HL-60 (cell line): Measurements from ENCODE around the gene PSENEN.

ENCODE experiments used
- CTCF ChIP-seq: IDR thresholded peaks from one replicate; pipeline ENCODE4 v1.5.1; 2011; ENCODE audit warnings: low read length, control low read depth, inconsistent platforms; ENCODE audit not compliant: insufficient read depth
- GABPA ChIP-seq: IDR thresholded peaks from 2 replicates; pipeline ENCODE4 v1.6.1; 2012; ENCODE audit warnings: low read depth
- REST ChIP-seq: IDR thresholded peaks from 2 replicates; pipeline ENCODE4 v1.6.1; 2012; ENCODE audit warnings: low read depth; ENCODE audit not compliant: insufficient replicate concordance

DNA sequence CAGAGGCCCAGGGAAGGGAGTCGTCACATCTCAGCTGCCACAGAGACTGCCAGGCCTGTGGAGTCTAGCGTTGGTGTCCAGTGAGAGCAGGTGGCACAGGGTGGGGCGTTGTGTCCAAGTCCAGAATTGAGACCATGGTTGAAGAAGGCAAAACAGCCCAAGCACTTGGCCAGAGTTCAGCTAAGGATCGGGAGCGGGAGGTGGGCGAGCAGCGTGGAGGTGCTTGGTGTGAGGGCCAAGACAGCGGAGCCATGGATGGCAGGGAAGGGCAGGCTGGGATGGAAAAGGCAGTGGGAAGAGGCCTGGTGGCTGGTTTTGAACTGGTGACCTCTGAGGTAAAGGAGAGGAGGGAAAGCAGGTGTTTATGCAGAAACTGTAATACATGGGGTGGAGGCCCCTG lies 11.2 kb upstream of the PSENEN start:
- TF ChIP-seq CTCF (no peak), REST (no peak), GABPA (no peak)
